ENCODE measurements around the gene GABRG3. TPM values are rescaled to one million over a fixed set of nuclear protein-coding genes. Genes with fewer than 3 reads are reported as not detected.

GABRG3 gene
- polyA plus RNA-seq, 2 of the 4 experiments (the other 2 are of a cell fraction) = 0.08 to 0.18 TPM

GRCh38 chr15:27042646-27043045 is 71.7 kb downstream of the GABRG3 start:
- 56% methylated on average over 4 of the region's 6 CpGs for WGBS (ENCODE audit: missing lambda C conversion rate)
- Histone ChIP-seq H3K4me2 (no peak overlapping the region), H3K4me1 (no peaks in the 10 kb centered on the region), H3K27ac (no peak overlapping the region), H3K4me3 (no peak overlapping the region), H3K9me3 (no peaks in the 10 kb centered on the region)
- FAIRE-seq (no peak), DNase-seq (ENCODE audit: low read depth in 1 of 2, low spot score in 1 of 2) (no peak), ATAC-seq (no peak; a peak in 2 of 6 replicates)
- CTCF ChIA-PET = interaction anchor here (1.7 kb wide), 1 partner anchor 12 kb away, joined by 5 read pairs; no protein-coding TSS in a partner anchor
- TF ChIP-seq KDM5A (IDR thresholded peaks at IDR 0.05) = no peak
- no peak for TF ChIP-seq TP53 (CRISPR knock-in tag; IDR thresholded peaks at IDR 0.05)
- POLR2A ChIA-PET = no interaction called here

GRCh38 chr15:27043770-27044169 is 72.8 kb downstream of the GABRG3 start:
- FAIRE-seq (no peak), ATAC-seq (no peak), DNase-seq (ENCODE audit: low read depth in 1 of 2, low spot score in 1 of 2) (no peak)
- ChIA-PET CTCF (interaction anchor here (1.0 kb wide), 1 partner anchor 16 kb away, joined by 3 read pairs; no protein-coding TSS in a partner anchor), POLR2A (no interaction called here)
- no peak overlapping the region for H3K4me2 ChIP-seq
- H3K4me3 ChIP-seq = no peak overlapping the region
- no peaks in the 10 kb centered on the region for H3K4me1 ChIP-seq
- TF ChIP-seq GATA3 (IDR thresholded peaks at IDR 0.05; ENCODE audit: borderline replicate concordance) (no peak), ATOH8 (CRISPR knock-in tag; IDR thresholded peaks at IDR 0.05; ENCODE audit: low read depth) (no peak), EHF (CRISPR knock-in tag; IDR thresholded peaks at IDR 0.05) (no peak), ZFP36 (IDR thresholded peaks at IDR 0.05; ENCODE audit: borderline replicate concordance, partially characterized antibody) (no peak), REST (IDR thresholded peaks at IDR 0.05) (no peak), TFCP2L1 (CRISPR knock-in tag; IDR thresholded peaks at IDR 0.05) (no peak), ELK1 (IDR thresholded peaks at IDR 0.05; ENCODE audit: low read depth, low read length) (no peak)
- no peaks in the 10 kb centered on the region for H3K9me3 ChIP-seq
- 56% methylated on average over 6 of the region's 6 CpGs for WGBS (ENCODE audit: missing lambda C conversion rate)
- H3K27ac ChIP-seq = no peak overlapping the region

- FAIRE-seq (no peak), ATAC-seq (no peak), DNase-seq (ENCODE audit: low read depth in 1 of 2, low spot score in 1 of 2) (no peak)
- no peak for TF ChIP-seq NR3C1 (IDR thresholded peaks at IDR 0.05)
- no peak for TF ChIP-seq RARB (CRISPR knock-in tag; IDR thresholded peaks at IDR 0.05)
- no peak for TF ChIP-seq BHLHE40 (IDR thresholded peaks at IDR 0.05; ENCODE audit: low read depth, low read length)
- TF ChIP-seq FOXS1 (CRISPR knock-in tag; IDR thresholded peaks at IDR 0.05) = no peak
- TF ChIP-seq EP300 (IDR thresholded peaks at IDR 0.05) = no peak
- TF ChIP-seq POLR2A (IDR thresholded peaks at IDR 0.05; ENCODE audit: low read length) = no peak
- TF ChIP-seq POLR2AphosphoS2 (conservative IDR thresholded peaks at IDR 0.05; ENCODE audit: low read length) = no peak
- TF ChIP-seq HOXB5 (CRISPR knock-in tag; IDR thresholded peaks at IDR 0.05) = no peak
- TF ChIP-seq MAX (IDR thresholded peaks at IDR 0.05) = no peak
- no peak for TF ChIP-seq HMGXB4 (CRISPR knock-in tag; IDR thresholded peaks at IDR 0.05; ENCODE audit: borderline replicate concordance)
- TF ChIP-seq E2F6 (IDR thresholded peaks at IDR 0.05; ENCODE audit: borderline replicate concordance, low read depth) = no peak
- no peak for TF ChIP-seq SREBF2 (IDR thresholded peaks at IDR 0.05)
- no peak for TF ChIP-seq CHD2 (IDR thresholded peaks at IDR 0.05; ENCODE audit: low read length, partially characterized antibody)
- no peak for TF ChIP-seq ZSCAN20 (CRISPR knock-in tag; IDR thresholded peaks at IDR 0.05)
- TF ChIP-seq KDM1A (IDR thresholded peaks at IDR 0.05; ENCODE audit: low read depth) = no peak
- TF ChIP-seq CHD4 (IDR thresholded peaks at IDR 0.05; ENCODE audit: borderline replicate concordance) = no peak
- no peak for TF ChIP-seq JUNB (IDR thresholded peaks at IDR 0.05)
- no peak for TF ChIP-seq MYC (IDR thresholded peaks at IDR 0.05; ENCODE audit: borderline replicate concordance, low read length)
- TF ChIP-seq NPAS2 (CRISPR knock-in tag; IDR thresholded peaks at IDR 0.05; ENCODE audit: borderline replicate concordance) = no peak
- no peak for TF ChIP-seq CEBPB (IDR thresholded peaks at IDR 0.05)
- WGBS (ENCODE audit: missing lambda C conversion rate) = 60% methylated on average over 16 of the region's 16 CpGs
- no peak overlapping the region for H3K27ac ChIP-seq
- H3K4me1 ChIP-seq = no peaks in the 10 kb centered on the region
- no peaks in the 10 kb centered on the region for H3K9me3 ChIP-seq
- ChIA-PET POLR2A (no interaction called here), CTCF (no interaction called here)
- H3K4me2 ChIP-seq = no peak overlapping the region
- H3K4me3 ChIP-seq = no peak overlapping the region
Observed at GRCh38 chr15:27045796-27046195, 74.8 kb downstream of the GABRG3 start.
